IgD-negative memory B cell (primary cell): ENCODE measurements around the gene HOXD11. TPM values are rescaled to one million over a fixed set of nuclear protein-coding genes. Genes with fewer than 3 reads are reported as not detected.

Experiments
- H3K27ac Mint-ChIP-seq, 3 donors: one replicate each; pipeline ENCODE4 v1.8.0; 2020 to 2022; ENCODE audit warnings: mild to moderate bottlenecking in 3 of 3, mixed read lengths in 3 of 3, moderate library complexity in 1 of 3
- H3K27me3 Mint-ChIP-seq: one replicate; pipeline ENCODE4 v1.8.0; 2021; ENCODE audit warnings: mixed read lengths
- H3K36me3 Mint-ChIP-seq: one replicate; pipeline ENCODE4 v1.8.0; 2020; ENCODE audit warnings: mild to moderate bottlenecking, mixed read lengths
- H3K4me1 Mint-ChIP-seq, 3 donors: one replicate each; pipeline ENCODE4 v1.8.0; 2020 to 2022; ENCODE audit warnings: mixed read lengths in 3 of 3, mild to moderate bottlenecking in 1 of 3
- H3K4me3 Mint-ChIP-seq, 4 donors: one replicate each; pipeline ENCODE4 v1.8.0; 2020 to 2022; ENCODE audit warnings: mild to moderate bottlenecking in 4 of 4, mixed read lengths in 4 of 4, moderate library complexity in 3 of 4
- H3K9me3 Mint-ChIP-seq, 3 donors: one replicate each; pipeline ENCODE4 v1.8.0; 2020 to 2021; ENCODE audit warnings: mixed read lengths in 3 of 3, mild to moderate bottlenecking in 1 of 3
- polyA plus RNA-seq: library from polyadenylated mRNA; unstranded; fragments of 300-500 nt; fragmentation: Illumina TruSeq; gene quantifications from one replicate; pipeline ENCODE4 v1.2.3, GENCODE V29; 2021

Gene HOXD11
- polyA plus RNA-seq, 1 donor from 2014 or later: not detected

GRCh38 chr2:176076796-176077195 is 30.3 kb upstream of the HOXD11 start:
- peaks cover 1% of the 10 kb centered on the region for H3K36me3 Mint-ChIP-seq
- H3K9me3 Mint-ChIP-seq: peaks cover 4 to 17% (median 6%) of the 10 kb centered on the region in 3 donors
- H3K27me3 Mint-ChIP-seq: peaks cover 60% of the 10 kb centered on the region
- peak overlapping the region in 1 of 4 donors; percentile 36 for H3K4me3 Mint-ChIP-seq
- peak overlapping the region in 1 of 3 donors; percentile 61 for H3K27ac Mint-ChIP-seq
- H3K4me1 Mint-ChIP-seq: peaks cover 0 to 6% (median 2%) of the 10 kb centered on the region in 3 donors

GRCh38 chr2:176078541-176079284 is 28.4 kb upstream of the HOXD11 start:
- Mint-ChIP-seq H3K4me3 (peak overlapping the region in 2 of 4 donors; percentile 80 to 88), H3K4me1 (peaks cover 0 to 6% (median 2%) of the 10 kb centered on the region in 3 donors), H3K9me3 (peaks cover 4 to 17% (median 6%) of the 10 kb centered on the region in 3 donors)

GRCh38 chr2:176079285-176079830 is 27.7 kb upstream of the HOXD11 start:
- Mint-ChIP-seq H3K36me3 (peaks cover 1% of the 10 kb centered on the region), H3K4me3 (peak overlapping the region in 3 of 4 donors; percentile 43 to 88 (median 80)), H3K9me3 (peaks cover 4 to 17% (median 6%) of the 10 kb centered on the region in 3 donors), H3K4me1 (peaks cover 0 to 6% (median 2%) of the 10 kb centered on the region in 3 donors), H3K27ac (peak overlapping the region; percentile 88 to 95 (median 93)), H3K27me3 (peaks cover 58% of the 10 kb centered on the region)

More at GRCh38 chr2:176078541-176079284, 28.4 kb upstream of the HOXD11 start:
- peak overlapping the region; percentile 88 to 95 (median 93) for H3K27ac Mint-ChIP-seq
- H3K27me3 Mint-ChIP-seq: peaks cover 56% of the 10 kb centered on the region
- peaks cover 1% of the 10 kb centered on the region for H3K36me3 Mint-ChIP-seq

GRCh38 chr2:176079831-176080539 is 27.1 kb upstream of the HOXD11 start:
- peaks cover 58% of the 10 kb centered on the region for H3K27me3 Mint-ChIP-seq
- H3K36me3 Mint-ChIP-seq: peaks cover 1% of the 10 kb centered on the region
- peaks cover 0 to 6% (median 2%) of the 10 kb centered on the region in 3 donors for H3K4me1 Mint-ChIP-seq
- H3K27ac Mint-ChIP-seq: peak overlapping the region; percentile 88 to 96 (median 95)
- H3K9me3 Mint-ChIP-seq: peaks cover 4 to 19% (median 6%) of the 10 kb centered on the region in 3 donors
- H3K4me3 Mint-ChIP-seq: peak overlapping the region in 2 of 4 donors; percentile 43 to 88

GRCh38 chr2:176080540-176081375 is 26.3 kb upstream of the HOXD11 start:
- Mint-ChIP-seq H3K27ac (peak overlapping the region; percentile 91 to 96 (median 92)), H3K27me3 (peaks cover 50% of the 10 kb centered on the region), H3K36me3 (peaks cover 1% of the 10 kb centered on the region), H3K4me3 (peak overlapping the region in 3 of 4 donors; percentile 52 to 75 (median 67)), H3K4me1 (peaks cover 0 to 6% (median 2%) of the 10 kb centered on the region in 3 donors), H3K9me3 (peaks cover 4 to 19% (median 6%) of the 10 kb centered on the region in 3 donors)

- Mint-ChIP-seq H3K4me3 (peak overlapping the region in 3 of 4 donors; percentile 52 to 75 (median 67)), H3K27me3 (peaks cover 49% of the 10 kb centered on the region), H3K4me1 (peaks cover 0 to 6% (median 2%) of the 10 kb centered on the region in 3 donors), H3K9me3 (peaks cover 3 to 15% (median 6%) of the 10 kb centered on the region in 3 donors), H3K27ac (peak overlapping the region; percentile 91 to 96 (median 92)), H3K36me3 (peaks cover 1% of the 10 kb centered on the region)
Measured at GRCh38 chr2:176081376-176081836, 25.7 kb upstream of the HOXD11 start.

- H3K36me3 Mint-ChIP-seq: peaks cover 1% of the 10 kb centered on the region
- peak overlapping the region in 2 of 4 donors; percentile 67 to 72 for H3K4me3 Mint-ChIP-seq
- H3K9me3 Mint-ChIP-seq: peaks cover 1 to 17% (median 6%) of the 10 kb centered on the region in 3 donors
- peaks cover 51% of the 10 kb centered on the region for H3K27me3 Mint-ChIP-seq
- H3K4me1 Mint-ChIP-seq: peaks cover 0 to 6% (median 2%) of the 10 kb centered on the region in 3 donors
- peak overlapping the region; percentile 90 to 96 (median 91) for H3K27ac Mint-ChIP-seq
Measured at GRCh38 chr2:176081837-176082524, 25.1 kb upstream of the HOXD11 start.

- H3K4me3 Mint-ChIP-seq: peak overlapping the region in 2 of 4 donors; percentile 43 to 57
- H3K27ac Mint-ChIP-seq: peak overlapping the region; percentile 86 to 96 (median 90)
- H3K9me3 Mint-ChIP-seq: peaks cover 1 to 18% (median 6%) of the 10 kb centered on the region in 3 donors
- peaks cover 0 to 6% (median 2%) of the 10 kb centered on the region in 3 donors for H3K4me1 Mint-ChIP-seq
- H3K36me3 Mint-ChIP-seq: peaks cover 2% of the 10 kb centered on the region
- H3K27me3 Mint-ChIP-seq: peaks cover 56% of the 10 kb centered on the region
Measured at GRCh38 chr2:176082525-176082823, 24.6 kb upstream of the HOXD11 start.

GRCh38 chr2:176082824-176083751 is 24.0 kb upstream of the HOXD11 start:
- peak overlapping the region in 2 of 4 donors; percentile 57 to 82 for H3K4me3 Mint-ChIP-seq

GRCh38 chr2:176083796-176084261 is 23.3 kb upstream of the HOXD11 start, which contains the start of gene EVX2:
EVX2 (minus strand) TSS chr2:176083962; CDS start chr2:176083776, 186 bp downstream.
- Mint-ChIP-seq H3K4me3 (peak within 1 kb of the TSS; percentile 34 to 82 (median 72)), H3K27me3 (peaks cover 65% of the 10 kb centered on the region), H3K9me3 (peaks cover 0 to 14% (median 1%) of the 10 kb centered on the region in 3 donors), H3K27ac (peak within 1 kb of the TSS; percentile 90 to 96 (median 91)), H3K4me1 (peaks cover 0 to 5% (median 0%) of the 10 kb centered on the region in 3 donors), H3K36me3 (peaks cover 2% of the 10 kb centered on the region)

More at GRCh38 chr2:176082824-176083751, 24.0 kb upstream of the HOXD11 start:
- peaks cover 0 to 6% (median 2%) of the 10 kb centered on the region in 3 donors for H3K4me1 Mint-ChIP-seq
- H3K27me3 Mint-ChIP-seq: peaks cover 61% of the 10 kb centered on the region
- peak overlapping the region; percentile 86 to 96 (median 90) for H3K27ac Mint-ChIP-seq
- H3K9me3 Mint-ChIP-seq: peaks cover 1 to 18% (median 6%) of the 10 kb centered on the region in 3 donors
- H3K36me3 Mint-ChIP-seq: peaks cover 2% of the 10 kb centered on the region

- Mint-ChIP-seq H3K9me3 (peaks cover 0 to 13% (median 0%) of the 10 kb centered on the region in 3 donors), H3K27me3 (peaks cover 66% of the 10 kb centered on the region), H3K27ac (peak overlapping the region; percentile 86 to 96 (median 91)), H3K36me3 (peaks cover 2% of the 10 kb centered on the region), H3K4me3 (peak overlapping the region in 3 of 4 donors; percentile 34 to 70 (median 43)), H3K4me1 (peaks cover 0 to 4% (median 0%) of the 10 kb centered on the region in 3 donors)
Measured at GRCh38 chr2:176084611-176085119, 22.4 kb upstream of the HOXD11 start.
